ENCODE measurements around the gene TRPC4AP.

The TRPC4AP gene

GRCh38 chr20:35012227-35013069 lies 80.2 kb downstream of the TRPC4AP start:
- no peak for DNase-seq

GRCh38 chr20:35011589-35012226 lies 80.9 kb downstream of the TRPC4AP start:
- DNase-seq = no peak

- DNase-seq = no peak
Observed at GRCh38 chr20:35010405-35011192, 82.0 kb downstream of the TRPC4AP start.

- DNase-seq = no peak
Observed at GRCh38 chr20:35009665-35010328, 82.8 kb downstream of the TRPC4AP start.

GRCh38 chr20:35008411-35009342 lies 83.9 kb downstream of the TRPC4AP start:
- DNase-seq = no peak

GRCh38 chr20:35007891-35008290 lies 84.7 kb downstream of the TRPC4AP start:
- DNase-seq = no peak

- no peak for DNase-seq
Observed at GRCh38 chr20:35007413-35007812, 85.2 kb downstream of the TRPC4AP start.

GRCh38 chr20:35006531-35006971 lies 86.1 kb downstream of the TRPC4AP start:
- DNase-seq = no peak

- no peak for DNase-seq
Observed at GRCh38 chr20:35006009-35006408, 86.6 kb downstream of the TRPC4AP start.

- DNase-seq = no peak
Observed at GRCh38 chr20:35005463-35005961, 87.1 kb downstream of the TRPC4AP start.

GRCh38 chr20:35004749-35005462 lies 87.7 kb downstream of the TRPC4AP start:
- DNase-seq = no peak

GRCh38 chr20:35004051-35004725 lies 88.4 kb downstream of the TRPC4AP start:
- DNase-seq = no peak

GRCh38 chr20:35003211-35004031 lies 89.2 kb downstream of the TRPC4AP start:
- DNase-seq = no peak

GRCh38 chr20:35002426-35003210 lies 90.0 kb downstream of the TRPC4AP start:
- DNase-seq = no peak

- no peak for DNase-seq
Observed at GRCh38 chr20:35001596-35002362, 90.8 kb downstream of the TRPC4AP start.

- DNase-seq = no peak
Observed at GRCh38 chr20:35000922-35001595, 91.5 kb downstream of the TRPC4AP start.

- DNase-seq = no peak
Observed at GRCh38 chr20:35000311-35000921, 92.2 kb downstream of the TRPC4AP start.

All from activated naive CD4-positive, alpha-beta T cell (primary cell).